GM18526 (cell line): ENCODE results near the gene ATP2A1.

ENCODE experiments used
- POLR2A ChIP-seq: IDR thresholded peaks from 3 replicates; pipeline ENCODE4 v1.6.1; 2011; ENCODE audit not compliant: insufficient read length; ENCODE audit errors: extremely low read depth

The ATP2A1 gene

DNA sequence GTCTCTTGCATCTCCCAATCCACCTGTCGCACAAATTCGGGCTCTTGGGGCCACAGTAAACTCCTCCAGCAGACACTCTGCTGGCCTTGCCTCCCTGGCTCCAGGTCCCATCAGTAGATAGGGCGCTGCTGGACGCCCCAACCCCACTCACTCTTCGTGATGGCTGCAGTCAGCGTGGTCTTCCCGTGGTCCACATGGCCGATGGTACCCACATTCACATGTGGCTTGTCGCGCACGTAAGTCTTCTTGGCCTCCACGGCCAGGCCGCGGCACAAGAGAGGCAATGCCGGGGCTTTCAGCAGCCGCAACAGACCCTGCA lies 32.6 kb upstream of the ATP2A1 start:
- no peak for TF ChIP-seq POLR2A

- TF ChIP-seq POLR2A, result peak; percentile 83
These were observed 32.0 kb upstream of the ATP2A1 start, which contains the start of gene TUFM for GRCh38 chr16:28846080-28846932. TUFM (minus strand) TSS chr16:28846348; CDS start chr16:28846269, 79 bp downstream.

DNA sequence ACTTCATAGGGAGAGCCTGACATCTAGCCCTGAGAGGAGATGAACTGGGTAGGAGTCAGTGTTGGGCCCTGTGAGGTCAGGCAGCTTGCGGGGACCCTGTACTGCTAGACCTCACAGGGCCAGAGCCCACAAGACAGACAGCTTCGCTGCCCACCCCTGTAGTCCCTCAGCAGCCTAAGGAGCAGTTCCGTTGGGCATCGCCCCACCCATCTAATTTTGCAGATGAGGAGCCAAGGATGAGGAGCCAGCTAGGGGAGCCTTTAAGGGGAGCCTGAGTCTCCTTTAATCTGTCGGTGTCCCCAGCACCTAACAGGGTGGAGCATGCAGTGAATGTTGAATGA lies 31.4 kb upstream of the ATP2A1 start:
- TF ChIP-seq POLR2A, result no peak

GRCh38 chr16:28858421-28858820 lies 19.9 kb upstream of the ATP2A1 start:
- TF ChIP-seq POLR2A, result no peak

DNA sequence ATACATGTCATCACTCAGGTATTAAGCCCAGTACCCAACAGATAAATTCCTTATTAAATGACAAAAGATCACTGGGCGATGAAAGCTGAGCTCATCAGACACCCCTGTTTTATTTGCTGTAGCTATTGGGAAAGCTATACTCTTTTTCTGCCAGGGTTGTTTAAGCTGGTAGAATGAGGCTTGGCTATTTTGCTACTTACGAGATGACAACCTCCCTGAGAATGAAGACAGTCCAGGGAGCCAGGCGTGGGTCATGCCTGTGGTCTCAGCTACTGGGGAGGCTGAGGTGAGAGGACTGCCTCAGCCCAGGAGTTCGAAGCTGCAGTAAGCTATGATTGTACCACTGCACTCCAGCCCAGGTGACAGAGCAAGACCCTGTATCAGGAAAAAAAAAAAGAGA lies 19.0 kb upstream of the ATP2A1 start:
- TF ChIP-seq POLR2A, result no peak

- TF ChIP-seq POLR2A, result no peak
These were observed 14.1 kb upstream of the ATP2A1 start for GRCh38 chr16:28863929-28864793.

GRCh38 chr16:28865001-28865688 lies 13.1 kb upstream of the ATP2A1 start:
- no peak for TF ChIP-seq POLR2A

- no peak for TF ChIP-seq POLR2A
These were observed 12.4 kb upstream of the ATP2A1 start for GRCh38 chr16:28865722-28866453.

DNA sequence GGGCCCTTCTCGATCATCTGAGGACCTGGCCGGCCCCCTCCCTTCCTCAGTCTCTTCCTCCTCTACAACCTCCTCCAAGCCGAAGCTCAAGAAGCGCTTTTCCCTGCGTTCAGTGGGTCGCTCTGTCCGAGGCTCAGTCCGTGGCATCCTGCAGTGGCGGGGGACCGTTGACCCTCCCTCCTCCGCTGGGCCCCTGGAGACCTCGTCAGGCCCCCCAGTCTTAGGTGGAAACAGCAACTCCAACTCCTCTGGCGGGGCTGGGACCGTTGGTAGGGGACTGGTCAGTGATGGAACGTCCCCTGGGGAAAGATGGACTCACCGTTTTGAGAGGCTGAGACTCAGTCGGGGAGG lies 11.9 kb upstream of the ATP2A1 start:
- TF ChIP-seq POLR2A, result no peak

DNA sequence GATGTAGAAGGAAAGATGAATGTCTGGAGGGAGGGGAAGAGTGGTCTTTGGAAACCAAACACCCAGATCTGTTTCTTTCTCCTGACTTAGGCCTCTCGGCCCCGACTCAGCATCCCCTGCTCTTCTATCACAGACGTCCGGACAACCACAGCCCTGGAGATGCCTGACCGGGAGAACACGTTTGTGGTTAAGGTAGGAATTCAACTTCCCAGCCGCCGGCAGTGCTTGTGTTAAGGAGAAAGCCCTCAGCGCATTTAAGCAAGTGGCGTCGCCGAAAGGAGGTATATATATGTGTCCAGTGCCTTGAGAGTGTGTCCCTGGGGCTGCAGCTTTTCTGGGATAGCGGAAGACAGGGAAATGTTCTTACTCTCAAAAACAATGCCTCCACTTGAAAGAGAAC lies 11.0 kb upstream of the ATP2A1 start:
- TF ChIP-seq POLR2A, result no peak

DNA sequence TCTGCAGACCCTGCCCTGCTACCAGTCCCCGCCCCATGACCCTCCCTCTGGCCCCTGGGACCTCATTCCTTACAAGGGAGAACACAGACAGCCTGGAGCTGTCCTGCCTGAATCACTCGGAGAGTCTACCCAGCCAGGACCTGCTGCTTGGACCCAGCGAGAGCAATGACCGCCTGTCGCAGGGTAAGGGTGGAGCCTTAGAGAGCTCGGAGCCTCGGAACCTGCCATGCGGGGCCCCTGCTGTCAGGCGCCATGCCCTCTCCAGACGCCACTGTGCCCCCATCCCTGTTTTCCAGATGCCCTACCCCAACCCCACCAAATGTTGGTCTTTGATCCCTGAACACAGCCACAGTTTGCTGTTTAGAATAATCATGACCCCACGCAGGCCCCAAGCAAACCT lies 9.1 kb upstream of the ATP2A1 start:
- TF ChIP-seq POLR2A, result no peak

DNA sequence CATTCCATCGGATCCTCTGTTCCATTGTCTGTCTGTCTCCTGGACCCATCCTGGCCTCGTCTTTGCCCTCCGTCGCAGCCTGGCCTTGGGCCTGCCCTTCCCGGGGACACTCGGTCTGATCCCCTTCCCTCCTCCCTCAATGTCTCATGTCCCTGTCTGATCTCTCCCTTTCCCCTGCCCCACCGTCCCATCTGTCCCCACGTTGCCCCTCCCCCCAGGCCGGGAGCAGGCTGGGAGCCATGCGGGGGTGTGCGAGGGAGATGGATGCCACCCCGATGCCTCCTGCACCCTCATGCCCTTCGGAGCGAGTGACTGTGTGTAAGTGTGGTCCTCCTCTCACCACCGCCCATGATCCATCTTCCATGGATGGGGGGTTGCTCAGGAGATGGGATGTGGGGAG lies 5.3 kb upstream of the ATP2A1 start:
- no peak for TF ChIP-seq POLR2A

DNA sequence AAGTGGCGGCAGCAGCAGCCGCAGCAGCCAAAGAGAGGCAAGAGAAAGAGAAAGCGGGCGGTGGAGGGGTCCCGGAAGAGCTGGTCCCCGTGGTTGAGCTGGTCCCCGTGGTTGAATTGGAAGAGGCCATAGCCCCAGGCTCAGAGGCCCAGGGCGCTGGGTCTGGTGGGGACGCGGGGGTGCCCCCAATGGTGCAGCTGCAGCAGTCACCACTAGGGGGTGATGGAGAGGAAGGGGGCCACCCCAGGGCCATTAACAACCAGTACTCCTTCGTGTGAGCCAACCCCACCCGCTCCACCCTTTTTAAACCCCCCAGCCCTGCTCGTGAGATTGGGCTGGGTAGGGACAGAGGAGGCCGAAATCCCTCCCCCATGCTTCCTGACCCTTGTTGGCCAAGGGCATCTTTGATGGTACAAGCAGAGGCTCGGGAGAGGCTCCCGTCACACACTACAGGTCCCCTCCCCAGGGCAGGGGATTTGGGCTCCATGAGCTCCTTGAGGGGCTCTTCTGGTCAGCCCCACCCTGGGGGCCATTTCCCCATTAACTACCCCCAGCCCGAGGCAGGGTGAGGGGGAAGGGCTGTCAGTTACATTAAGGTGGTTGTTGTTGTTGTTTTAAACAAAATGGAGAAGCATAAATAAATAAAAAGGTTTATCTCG lies 4.6 kb upstream of the ATP2A1 start:
- TF ChIP-seq POLR2A, result no peak

GRCh38 chr16:28874406-28874805 lies 3.9 kb upstream of the ATP2A1 start:
- TF ChIP-seq POLR2A, result no peak

DNA sequence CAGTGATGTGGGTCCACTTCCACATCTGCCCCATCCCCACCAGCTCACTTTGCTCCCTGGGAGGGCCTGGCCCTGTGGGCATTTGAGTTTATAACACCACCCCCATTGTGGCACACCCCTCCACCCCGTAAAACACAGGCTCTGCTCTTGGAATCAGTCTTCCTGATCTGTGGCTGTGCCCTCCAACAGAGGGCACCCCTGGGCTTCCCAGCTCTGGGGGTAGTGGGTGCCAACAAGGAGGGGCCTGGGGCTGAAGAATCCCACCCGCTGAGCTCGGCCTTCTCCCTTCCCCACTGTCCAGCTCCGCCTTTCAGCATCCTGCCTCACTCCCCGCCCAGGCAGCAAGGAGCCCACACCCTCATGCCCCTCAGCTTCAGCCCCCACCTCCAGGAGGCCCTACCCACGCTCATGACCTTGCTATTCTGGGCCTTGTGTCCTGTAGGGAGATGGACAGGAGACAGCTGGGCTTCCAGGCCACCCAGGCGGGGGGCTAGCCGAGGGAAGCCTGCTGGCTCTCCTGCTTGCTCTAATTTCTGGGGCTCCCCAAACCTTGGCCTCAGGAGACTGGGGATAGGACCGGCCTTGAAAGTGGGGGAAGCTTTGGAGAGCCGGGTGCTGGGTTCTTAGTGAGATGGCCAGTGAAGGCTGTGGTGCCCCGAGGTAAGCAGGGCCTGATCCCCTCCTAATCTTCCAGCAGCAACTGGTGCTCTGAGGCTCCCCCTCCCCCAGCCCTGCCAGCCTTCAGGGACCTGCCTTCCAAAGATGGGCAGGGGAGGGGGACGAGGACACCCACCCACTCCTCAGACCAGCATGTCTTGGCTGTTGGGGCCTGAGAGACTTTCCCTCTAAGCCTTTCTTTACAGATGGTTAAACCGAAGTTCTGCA lies 2.9 kb upstream of the ATP2A1 start:
- TF ChIP-seq POLR2A, result no peak
